HUES64 (cell line): ENCODE measurements around the gene YTHDF1.

Experiments
- H3K27ac ChIP-seq: 2 replicates; pipeline ENCODE4 v1.7.0; 2013; ENCODE audit warnings: low read depth, low read length, inconsistent platforms
- H3K27me3 ChIP-seq: 2 replicates; pipeline ENCODE4 v1.6.1; 2013; ENCODE audit warnings: mild to moderate bottlenecking, low read length; ENCODE audit not compliant: insufficient read depth
- H3K36me3 ChIP-seq: 2 replicates; pipeline ENCODE4 v1.6.1; 2013; ENCODE audit warnings: mild to moderate bottlenecking, low read length; ENCODE audit not compliant: insufficient read depth
- H3K4me1 ChIP-seq: 2 replicates; pipeline ENCODE4 v1.6.1; 2013; ENCODE audit warnings: mild to moderate bottlenecking, low read length, moderate library complexity; ENCODE audit not compliant: insufficient read depth
- H3K4me3 ChIP-seq: 2 replicates; pipeline ENCODE4 v1.5.1; 2013; ENCODE audit warnings: mild to moderate bottlenecking, low read length, moderate library complexity
- H3K9ac ChIP-seq: 2 replicates; pipeline ENCODE4 v1.6.1; 2013; ENCODE audit warnings: mild to moderate bottlenecking, low read depth, low read length
- H3K9me3 ChIP-seq: 2 replicates; pipeline ENCODE4 v1.6.1; 2013; ENCODE audit warnings: low read depth, low read length; ENCODE audit not compliant: insufficient read depth
- WGBS: fragments of 150-250, 120-280 bp; methylation state at CpG from one replicate; pipeline ENCODE4 v1.1.7; 2013; ENCODE audit warnings: missing lambda C conversion rate; 5-methylcytosine and 5-hydroxymethylcytosine counted together

Gene YTHDF1

GRCh38 chr20:63236116-63236837, 20.3 kb upstream of the YTHDF1 start:
- no peak overlapping the region for H3K9ac ChIP-seq
- H3K9me3 ChIP-seq: no peaks in the 10 kb centered on the region
- H3K27ac ChIP-seq: no peak overlapping the region
- H3K27me3 ChIP-seq: no peaks in the 10 kb centered on the region
- WGBS: 82% methylated on average over 26 of the region's 26 CpGs
- peaks cover 9% of the 10 kb centered on the region for H3K4me1 ChIP-seq
- no peaks in the 10 kb centered on the region for H3K36me3 ChIP-seq
- no peak overlapping the region for H3K4me3 ChIP-seq

- no peak within 1 kb of the TSS for H3K9ac ChIP-seq
- no peaks in the 10 kb centered on the region for H3K36me3 ChIP-seq
- H3K27ac ChIP-seq: no peak within 1 kb of the TSS
- H3K4me3 ChIP-seq: peak within 1 kb of the TSS; percentile 7; the same call in 1 of the 2 replicates
- no peaks in the 10 kb centered on the region for H3K27me3 ChIP-seq
- no peaks in the 10 kb centered on the region for H3K9me3 ChIP-seq
- 53% methylated on average over 17 of the region's 17 CpGs for WGBS
- H3K4me1 ChIP-seq: peaks cover 12% of the 10 kb centered on the region
Observed at GRCh38 chr20:63235399-63235983, 19.6 kb upstream of the YTHDF1 start, which contains the start of gene BIRC7. TSS of gene BIRC7 (plus strand) at chr20:63235905. CDS start at chr20:63236097, 192 bp downstream.

GRCh38 chr20:63234693-63235398, 18.9 kb upstream of the YTHDF1 start:
- Histone ChIP-seq H3K36me3 (no peaks in the 10 kb centered on the region), H3K9me3 (no peaks in the 10 kb centered on the region), H3K27me3 (no peaks in the 10 kb centered on the region), H3K27ac (no peak overlapping the region), H3K4me3 (peak overlapping the region; percentile 7; the same call in 1 of the 2 replicates), H3K4me1 (peaks cover 18% of the 10 kb centered on the region), H3K9ac (no peak overlapping the region)
- 8% methylated on average over 19 of the region's 20 CpGs for WGBS

DNA sequence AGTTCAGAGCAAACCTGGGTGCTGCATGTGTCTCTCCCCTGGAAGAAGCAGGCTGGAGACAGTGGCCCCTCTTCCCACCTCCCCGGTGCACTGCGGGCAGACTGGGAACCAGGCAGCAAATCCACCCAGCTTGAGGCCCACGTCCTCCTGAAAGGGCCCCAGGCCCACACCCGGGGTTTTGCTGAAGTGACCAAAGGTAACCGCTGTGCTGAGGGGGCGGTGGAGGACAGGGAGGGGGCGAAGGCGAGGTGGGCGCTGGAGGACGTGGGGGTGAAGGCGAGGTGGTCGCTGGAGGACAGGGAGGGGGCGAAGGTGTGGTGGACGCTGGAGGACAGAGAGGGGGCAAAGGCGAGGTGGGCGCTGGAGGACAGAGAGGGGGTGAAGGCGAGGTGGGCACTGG, 18.0 kb upstream of the YTHDF1 start:
- H3K36me3 ChIP-seq: no peaks in the 10 kb centered on the region
- WGBS: 86% methylated on average over 17 of the region's 17 CpGs
- no peak overlapping the region for H3K27ac ChIP-seq
- no peaks in the 10 kb centered on the region for H3K9me3 ChIP-seq
- H3K4me1 ChIP-seq: peaks cover 22% of the 10 kb centered on the region
- no peaks in the 10 kb centered on the region for H3K27me3 ChIP-seq
- H3K4me3 ChIP-seq: no peak overlapping the region
- H3K9ac ChIP-seq: no peak overlapping the region

DNA sequence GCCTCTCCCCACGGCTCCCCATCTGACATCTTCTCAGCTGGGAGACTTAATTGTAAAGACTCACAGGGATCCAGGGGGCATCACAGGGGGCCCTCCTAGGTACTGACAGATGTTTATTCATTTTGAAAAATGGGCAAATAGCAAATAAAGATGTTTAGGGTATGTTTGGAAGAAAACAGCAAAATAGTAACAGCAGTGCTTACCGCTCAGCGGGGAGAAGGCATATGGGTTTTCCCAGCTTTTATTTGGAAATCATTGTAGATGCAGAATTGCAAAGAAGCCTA, 17.1 kb upstream of the YTHDF1 start:
- no peaks in the 10 kb centered on the region for H3K36me3 ChIP-seq
- H3K27ac ChIP-seq: no peak overlapping the region
- no peaks in the 10 kb centered on the region for H3K27me3 ChIP-seq
- H3K9me3 ChIP-seq: no peaks in the 10 kb centered on the region
- H3K4me1 ChIP-seq: peaks cover 22% of the 10 kb centered on the region
- 52% methylated on average over 3 of the region's 3 CpGs for WGBS
- H3K9ac ChIP-seq: no peak overlapping the region
- no peak overlapping the region for H3K4me3 ChIP-seq

- Histone ChIP-seq H3K4me3 (no peak overlapping the region), H3K9me3 (no peaks in the 10 kb centered on the region), H3K36me3 (no peaks in the 10 kb centered on the region), H3K9ac (no peak overlapping the region), H3K27me3 (no peaks in the 10 kb centered on the region), H3K4me1 (peaks cover 22% of the 10 kb centered on the region), H3K27ac (no peak overlapping the region)
- 47% methylated on average over 15 of the region's 18 CpGs for WGBS
Observed at GRCh38 chr20:63232235-63233060, 16.5 kb upstream of the YTHDF1 start.

- H3K27me3 ChIP-seq: no peaks in the 10 kb centered on the region
- H3K4me3 ChIP-seq: no peak overlapping the region
- no peak overlapping the region for H3K9ac ChIP-seq
- WGBS: 18% methylated on average over 17 of the region's 17 CpGs
- H3K36me3 ChIP-seq: no peaks in the 10 kb centered on the region
- no peaks in the 10 kb centered on the region for H3K9me3 ChIP-seq
- H3K4me1 ChIP-seq: peaks cover 26% of the 10 kb centered on the region
- H3K27ac ChIP-seq: no peak overlapping the region
Observed at GRCh38 chr20:63230800-63231268, 14.9 kb upstream of the YTHDF1 start.

GRCh38 chr20:63228806-63229205, 12.9 kb upstream of the YTHDF1 start:
- WGBS: 41% methylated on average over 13 of the region's 13 CpGs
- Histone ChIP-seq H3K9me3 (no peaks in the 10 kb centered on the region), H3K27ac (peak overlapping the region; percentile 55; the same call in 1 of the 2 replicates), H3K9ac (no peak overlapping the region), H3K36me3 (no peaks in the 10 kb centered on the region), H3K27me3 (no peaks in the 10 kb centered on the region), H3K4me3 (no peak overlapping the region), H3K4me1 (peaks cover 22% of the 10 kb centered on the region)

DNA sequence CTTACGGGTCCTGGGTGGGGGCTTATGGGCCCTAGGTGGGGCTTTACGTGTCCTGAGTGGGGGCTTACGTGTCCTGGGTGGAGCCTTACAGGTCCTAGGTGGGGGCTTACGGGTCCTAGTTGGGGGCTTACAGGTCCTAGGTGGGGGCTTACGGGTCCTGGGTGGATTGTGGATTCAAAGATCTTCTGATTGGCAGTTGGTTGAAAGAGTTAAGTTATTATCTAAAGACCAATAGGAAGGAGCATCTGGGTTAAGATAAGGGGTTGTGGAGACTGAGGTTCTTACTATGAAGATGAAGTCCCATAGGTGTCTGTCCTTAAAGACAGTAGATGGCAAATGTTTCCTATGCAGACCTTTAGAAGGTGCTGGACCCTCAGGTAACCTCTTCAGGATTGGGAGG, 11.3 kb upstream of the YTHDF1 start:
- peaks cover 16% of the 10 kb centered on the region; the same call in 1 of the 2 replicates for H3K4me1 ChIP-seq
- H3K27ac ChIP-seq: no peak overlapping the region
- H3K9ac ChIP-seq: no peak overlapping the region
- 95% methylated on average over 5 of the region's 5 CpGs for WGBS
- H3K27me3 ChIP-seq: no peaks in the 10 kb centered on the region
- no peaks in the 10 kb centered on the region for H3K36me3 ChIP-seq
- H3K9me3 ChIP-seq: no peaks in the 10 kb centered on the region
- no peak overlapping the region for H3K4me3 ChIP-seq

GRCh38 chr20:63226042-63226943, 10.4 kb upstream of the YTHDF1 start:
- Histone ChIP-seq H3K9me3 (no peaks in the 10 kb centered on the region), H3K36me3 (no peaks in the 10 kb centered on the region), H3K27ac (no peak overlapping the region), H3K9ac (no peak overlapping the region), H3K27me3 (no peaks in the 10 kb centered on the region), H3K4me3 (no peak overlapping the region), H3K4me1 (peaks cover 16% of the 10 kb centered on the region; the same call in 1 of the 2 replicates)
- WGBS: 82% methylated on average over 19 of the region's 19 CpGs
